ENCODE results near the gene CYTH3. TPM values are rescaled to one million over a fixed set of nuclear protein-coding genes. Genes with fewer than 3 reads are reported as not detected.

The CYTH3 gene
- total RNA-seq, 1 donor from 2014 or later = 29.5 TPM

- DNase-seq (ENCODE audit: extremely low spot score in 2 of 2) = no peak
- Histone ChIP-seq H3K4me3 (no peak overlapping the region), H3K27ac (no peak overlapping the region), H3K27me3 (no peaks in the 10 kb centered on the region), H3K4me1 (no peaks in the 10 kb centered on the region), H3K36me3 (peaks cover 0 to 50% of the 10 kb centered on the region in 2 donors), H3K9me3 (no peaks in the 10 kb centered on the region)
- no peak for TF ChIP-seq POLR2A (IDR thresholded peaks at IDR 0.05)
- no peak for TF ChIP-seq CTCF (IDR thresholded peaks at IDR 0.05)
- no peak for TF ChIP-seq POLR2AphosphoS5 (IDR thresholded peaks at IDR 0.05; ENCODE audit: insufficient read depth in 1 of 2, low read depth in 1 of 2)
- intact Hi-C loops (cut with DNase I) = no loop called here
These were observed 148.6 kb downstream of the CYTH3 start for GRCh38 chr7:6123843-6124242.

- Histone ChIP-seq H3K4me3 (no peak overlapping the region), H3K36me3 (peaks cover 0 to 65% of the 10 kb centered on the region in 2 donors), H3K27me3 (no peaks in the 10 kb centered on the region), H3K27ac (no peak overlapping the region), H3K4me1 (no peaks in the 10 kb centered on the region), H3K9me3 (no peaks in the 10 kb centered on the region)
- DNase-seq (ENCODE audit: extremely low spot score in 2 of 2) = no peak
- intact Hi-C loops (cut with DNase I) = no loop called here
- no peak for TF ChIP-seq POLR2AphosphoS5 (IDR thresholded peaks at IDR 0.05; ENCODE audit: insufficient read depth in 1 of 2, low read depth in 1 of 2)
- TF ChIP-seq CTCF (IDR thresholded peaks at IDR 0.05) = no peak
- TF ChIP-seq POLR2A (IDR thresholded peaks at IDR 0.05) = no peak
These were observed 151.3 kb downstream of the CYTH3 start for GRCh38 chr7:6121141-6121540.

GRCh38 chr7:6117533-6117932, 154.9 kb downstream of the CYTH3 start:
- peaks cover 0 to 63% of the 10 kb centered on the region in 2 donors for H3K36me3 ChIP-seq
- TF ChIP-seq POLR2A (IDR thresholded peaks at IDR 0.05) (no peak), CTCF (IDR thresholded peaks at IDR 0.05) (no peak), POLR2AphosphoS5 (IDR thresholded peaks at IDR 0.05; ENCODE audit: insufficient read depth in 1 of 2, low read depth in 1 of 2) (no peak)
- H3K4me3 ChIP-seq = no peak overlapping the region

GRCh38 chr7:6116211-6116610, 156.2 kb downstream of the CYTH3 start:
- intact Hi-C loops (cut with DNase I) = no loop called here
- no peak for DNase-seq (ENCODE audit: extremely low spot score in 2 of 2)
- Histone ChIP-seq H3K27me3 (no peaks in the 10 kb centered on the region), H3K4me3 (no peak overlapping the region), H3K36me3 (peaks cover 0 to 60% of the 10 kb centered on the region in 2 donors), H3K4me1 (no peaks in the 10 kb centered on the region), H3K9me3 (no peaks in the 10 kb centered on the region), H3K27ac (no peak overlapping the region)
- TF ChIP-seq POLR2AphosphoS5 (IDR thresholded peaks at IDR 0.05; ENCODE audit: insufficient read depth in 1 of 2, low read depth in 1 of 2) (no peak), CTCF (IDR thresholded peaks at IDR 0.05) (no peak), POLR2A (IDR thresholded peaks at IDR 0.05) (no peak)

More at GRCh38 chr7:6117533-6117932, 154.9 kb downstream of the CYTH3 start:
- intact Hi-C loops (cut with DNase I) = no loop called here
- Histone ChIP-seq H3K27ac (no peak overlapping the region), H3K9me3 (no peaks in the 10 kb centered on the region), H3K27me3 (no peaks in the 10 kb centered on the region), H3K4me1 (no peaks in the 10 kb centered on the region)
- DNase-seq (ENCODE audit: extremely low spot score in 2 of 2) = no peak

Small RNA genes within 50 kb of the gene (small RNA-seq; reads per million reads assigned to genes)
- not detected for gene RF00019

Other genes with a start within 250 kb of the CYTH3 start
- gene ANKRD61, start 241.2 kb downstream of the CYTH3 start, total RNA-seq = not detected
- 67.3 TPM for gene EIF2AK1, start 213.4 kb downstream of the CYTH3 start, total RNA-seq
- gene USP42, start 167.7 kb downstream of the CYTH3 start, total RNA-seq = 12.3 TPM
- 9.6 TPM for gene FAM220A, start 76.3 kb upstream of the CYTH3 start, total RNA-seq
- 190 TPM for gene RAC1, start 101.9 kb upstream of the CYTH3 start, total RNA-seq
- 22.1 TPM for gene DAGLB, start 175.3 kb upstream of the CYTH3 start, total RNA-seq
- 68.8 TPM for gene KDELR2, start 211.5 kb upstream of the CYTH3 start, total RNA-seq

Data from vagina (tissue), 2 donors.